ENCODE results near the gene HOXA6. TPM values are rescaled to one million over a fixed set of nuclear protein-coding genes. Genes with fewer than 3 reads are reported as not detected.

The HOXA6 gene
- total and polyA plus RNA-seq, 2 donors from 2014 or later: 1.1 to 22.0 TPM

DNA sequence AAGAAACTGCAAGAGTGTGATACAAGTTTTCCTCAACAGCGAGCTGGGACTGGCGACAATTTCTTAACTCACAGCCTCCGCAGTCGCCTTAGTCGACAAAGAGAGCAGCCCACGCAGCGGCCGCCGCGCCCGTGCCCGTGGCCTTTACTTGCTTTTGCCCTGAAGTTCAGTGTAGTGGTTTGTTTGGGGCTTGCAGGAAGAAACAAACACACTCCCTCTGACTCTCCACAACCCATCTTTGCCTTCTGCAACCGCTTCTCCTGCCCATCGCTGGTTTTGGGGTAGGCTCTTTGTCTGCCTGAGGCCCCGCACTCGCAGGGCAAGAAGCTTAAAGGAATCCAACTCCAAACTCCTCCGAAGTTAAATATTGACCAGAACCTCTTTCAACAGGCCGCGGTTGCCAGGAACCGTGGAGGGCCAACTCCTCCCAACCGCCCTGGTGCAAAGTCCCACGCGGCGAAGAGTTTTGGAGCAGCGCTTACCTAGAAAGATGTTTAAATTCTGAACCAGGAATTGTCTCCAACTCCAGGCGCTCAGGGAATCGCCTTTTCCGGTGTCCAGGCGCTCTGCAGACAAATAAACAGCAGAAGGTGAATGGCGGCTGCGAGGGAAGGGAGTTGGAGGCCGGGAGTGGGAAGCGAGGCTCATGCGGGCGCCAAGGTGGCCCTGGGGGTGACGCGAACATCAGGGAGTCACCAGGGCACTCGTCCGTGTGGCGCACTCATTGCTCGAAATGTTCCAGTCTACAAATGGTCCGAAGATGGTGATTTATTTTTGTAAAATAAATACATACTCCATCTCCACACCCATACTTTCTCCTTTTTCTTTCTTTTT lies 25.3 kb downstream of the HOXA6 start:
- peaks cover 32 to 48% (median 41%) of the 10 kb centered on the region in 3 donors for H3K4me1 ChIP-seq (ENCODE audit: control insufficient read depth in 2 of 3, insufficient read depth in 2 of 3, low read depth in 1 of 3, low read length in 3 of 3)
- H3K27me3 ChIP-seq (ENCODE audit: control insufficient read depth, insufficient read depth, low read length): no peaks in the 10 kb centered on the region

DNA sequence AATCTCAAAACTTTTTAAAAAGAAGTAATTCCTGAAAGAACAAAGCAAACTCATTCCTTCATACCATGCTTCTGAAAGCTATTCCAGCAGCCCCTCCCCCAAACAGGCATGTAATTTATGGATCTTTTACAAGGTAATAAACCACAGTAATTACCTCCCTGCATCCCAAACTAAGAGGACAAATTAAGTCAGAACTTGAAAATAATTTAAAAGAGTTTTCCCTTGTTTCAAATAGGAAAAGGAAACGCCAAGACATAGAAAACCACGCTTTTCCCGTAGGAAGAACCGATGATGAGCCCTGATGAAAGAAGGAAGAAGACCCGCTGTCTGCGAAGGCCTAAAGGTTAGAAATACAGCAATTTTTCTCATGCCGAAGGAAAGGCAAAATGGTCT lies 25.9 kb downstream of the HOXA6 start:
- H3K27ac ChIP-seq (ENCODE audit: low read depth in 2 of 2, low read length in 2 of 2): peak overlapping the region; percentile 88
- H3K9me3 ChIP-seq (ENCODE audit: control insufficient read depth in 2 of 3, insufficient read depth in 1 of 3, low read length in 3 of 3): no peaks in the 10 kb centered on the region
- intact Hi-C loops (cut with DNase I): no loop called here
- peaks cover 0 to 2% (median 0%) of the 10 kb centered on the region in 3 donors for H3K36me3 ChIP-seq (ENCODE audit: control insufficient read depth in 2 of 3, insufficient read depth in 3 of 3, low read length in 3 of 3)
- DNase-seq: peak in 4 of 5 donors; percentile 57 to 91 (median 75)
- FAIRE-seq: no peak
- H3K9ac ChIP-seq (ENCODE audit: low read length in 3 of 3): peak overlapping the region; percentile 8 to 84 (median 81)
- peaks cover 26 to 46% (median 38%) of the 10 kb centered on the region in 3 donors for H3K4me1 ChIP-seq (ENCODE audit: control insufficient read depth in 2 of 3, insufficient read depth in 2 of 3, low read depth in 1 of 3, low read length in 3 of 3)
- H3K27me3 ChIP-seq (ENCODE audit: control insufficient read depth, insufficient read depth, low read length): no peaks in the 10 kb centered on the region
- TF ChIP-seq, protein P1, sequence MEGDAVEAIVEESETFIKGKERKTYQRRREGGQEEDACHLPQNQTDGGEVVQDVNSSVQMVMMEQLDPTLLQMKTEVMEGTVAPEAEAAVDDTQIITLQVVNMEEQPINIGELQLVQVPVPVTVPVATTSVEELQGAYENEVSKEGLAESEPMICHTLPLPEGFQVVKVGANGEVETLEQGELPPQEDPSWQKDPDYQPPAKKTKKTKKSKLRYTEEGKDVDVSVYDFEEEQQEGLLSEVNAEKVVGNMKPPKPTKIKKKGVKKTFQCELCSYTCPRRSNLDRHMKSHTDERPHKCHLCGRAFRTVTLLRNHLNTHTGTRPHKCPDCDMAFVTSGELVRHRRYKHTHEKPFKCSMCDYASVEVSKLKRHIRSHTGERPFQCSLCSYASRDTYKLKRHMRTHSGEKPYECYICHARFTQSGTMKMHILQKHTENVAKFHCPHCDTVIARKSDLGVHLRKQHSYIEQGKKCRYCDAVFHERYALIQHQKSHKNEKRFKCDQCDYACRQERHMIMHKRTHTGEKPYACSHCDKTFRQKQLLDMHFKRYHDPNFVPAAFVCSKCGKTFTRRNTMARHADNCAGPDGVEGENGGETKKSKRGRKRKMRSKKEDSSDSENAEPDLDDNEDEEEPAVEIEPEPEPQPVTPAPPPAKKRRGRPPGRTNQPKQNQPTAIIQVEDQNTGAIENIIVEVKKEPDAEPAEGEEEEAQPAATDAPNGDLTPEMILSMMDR (IDR thresholded peaks at IDR 0.05; ENCODE audit: borderline replicate concordance, extremely low read depth, insufficient read depth): no peak
- H3K4me3 ChIP-seq (ENCODE audit: low read length in 3 of 3): peak overlapping the region; percentile 47 to 75 (median 59)

More for the DNA sequence above, 25.3 kb downstream of the HOXA6 start:
- Histone ChIP-seq H3K9ac (ENCODE audit: low read length in 3 of 3) (peak overlapping the region; percentile 61 to 84 (median 81)), H3K27ac (ENCODE audit: low read depth in 2 of 2, low read length in 2 of 2) (peak overlapping the region; percentile 88), H3K36me3 (ENCODE audit: control insufficient read depth in 2 of 3, insufficient read depth in 3 of 3, low read length in 3 of 3) (no peaks in the 10 kb centered on the region), H3K4me3 (ENCODE audit: low read length in 3 of 3) (peak overlapping the region; percentile 59 to 75 (median 70)), H3K9me3 (ENCODE audit: control insufficient read depth in 2 of 3, insufficient read depth in 1 of 3, low read length in 3 of 3) (no peaks in the 10 kb centered on the region)
- TF ChIP-seq, protein P1 (IDR thresholded peaks at IDR 0.05; ENCODE audit: borderline replicate concordance, extremely low read depth, insufficient read depth): no peak
- DNase-seq (peak; percentile 82 to 90 (median 84)), FAIRE-seq (no peak)
- intact Hi-C loops (cut with DNase I): no loop called here

DNA sequence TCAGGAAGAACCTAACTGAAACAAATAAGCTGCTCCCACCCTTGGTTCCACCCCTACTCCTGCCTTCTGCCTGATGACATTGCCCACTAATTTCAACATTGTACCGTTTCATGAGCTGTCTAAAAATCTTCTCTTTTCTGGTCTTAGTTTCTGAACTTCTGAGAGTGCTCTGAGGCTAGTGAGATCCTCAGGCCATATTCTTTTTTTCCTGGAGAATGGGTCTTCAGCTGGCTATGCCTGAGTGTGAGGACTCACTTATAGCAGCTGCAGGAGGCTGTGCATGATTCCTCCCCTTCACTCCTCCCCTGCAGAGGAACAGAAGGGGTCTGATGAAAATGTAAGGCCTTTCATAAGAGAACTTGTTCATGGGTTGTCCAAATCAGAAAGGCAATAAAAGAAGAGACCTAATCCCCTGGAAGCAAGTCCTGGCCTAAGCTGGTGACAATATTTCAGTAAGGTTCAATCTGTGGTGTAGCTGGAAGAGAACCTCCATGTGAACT lies 28.1 kb downstream of the HOXA6 start:
- FAIRE-seq: no peak

More for the DNA sequence above, 28.1 kb downstream of the HOXA6 start:
- Histone ChIP-seq H3K9me3 (ENCODE audit: control insufficient read depth in 2 of 3, insufficient read depth in 1 of 3, low read length in 3 of 3) (no peaks in the 10 kb centered on the region), H3K27me3 (ENCODE audit: control insufficient read depth, insufficient read depth, low read length) (no peaks in the 10 kb centered on the region), H3K27ac (ENCODE audit: low read depth in 2 of 2, low read length in 2 of 2) (peak overlapping the region; percentile 30 to 88), H3K36me3 (ENCODE audit: control insufficient read depth in 2 of 3, insufficient read depth in 3 of 3, low read length in 3 of 3) (peaks cover 0 to 2% (median 0%) of the 10 kb centered on the region in 3 donors), H3K4me3 (ENCODE audit: low read length in 3 of 3) (peak overlapping the region in 1 of 3 donors; percentile 28), H3K9ac (ENCODE audit: low read length in 3 of 3) (peak overlapping the region in 2 of 3 donors; percentile 5 to 57), H3K4me1 (ENCODE audit: control insufficient read depth in 2 of 3, insufficient read depth in 2 of 3, low read depth in 1 of 3, low read length in 3 of 3) (peaks cover 14 to 31% (median 28%) of the 10 kb centered on the region in 3 donors)
- intact Hi-C loops (cut with DNase I): no loop called here
- TF ChIP-seq, protein P1 (IDR thresholded peaks at IDR 0.05; ENCODE audit: borderline replicate concordance, extremely low read depth, insufficient read depth): no peak
- DNase-seq: peak in 1 of 5 donors; percentile 13

All from kidney (tissue), 14 donors.